ENCODE results near the gene R3HDM2.
"Not testable (repeated sequence)": the region's sequence is repeated elsewhere in the genome, so short reads cannot be mapped to it uniquely, and the experiment has no call there.

The R3HDM2 gene

DNA sequence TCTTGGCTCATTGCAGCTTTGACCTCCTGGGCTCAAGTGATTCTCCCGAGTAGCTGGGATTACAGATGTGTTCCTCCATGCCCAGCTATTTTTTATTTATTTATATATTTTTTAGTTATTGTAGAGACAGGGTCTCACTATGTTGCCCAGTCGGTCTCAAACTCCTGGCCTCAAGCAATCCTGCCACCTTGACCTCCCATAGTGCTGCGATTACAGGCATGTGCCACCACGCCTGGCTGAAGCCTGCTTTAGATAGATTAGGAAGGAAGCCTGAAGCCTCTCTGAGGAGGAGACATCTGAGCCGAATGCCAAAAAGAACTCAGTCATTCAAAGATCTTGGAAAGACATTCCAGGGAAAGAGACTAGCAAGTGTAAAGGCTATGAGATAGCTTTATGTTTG, 13.9 kb upstream of the R3HDM2 start:
- peak overlapping the region; percentile 68; the same call in 1 of the 2 replicates for H2AFZ ChIP-seq (ENCODE audit: low read length)
- no peaks in the 10 kb centered on the region for H3K9me2 ChIP-seq (replicated peaks; ENCODE audit: low read depth, low read length)
- H3K9me3 ChIP-seq (ENCODE audit: insufficient read depth, low read depth, low read length): no peaks in the 10 kb centered on the region
- H3K36me3 ChIP-seq (ENCODE audit: insufficient read depth, low read length): no peaks in the 10 kb centered on the region
- H3K9ac ChIP-seq (ENCODE audit: low read depth, low read length, poor library complexity, severe bottlenecking): no peak overlapping the region
- no peak overlapping the region for H3K4me2 ChIP-seq (ENCODE audit: low read depth, low read length, poor library complexity, severe bottlenecking)
- peaks cover 5% of the 10 kb centered on the region for H3K4me1 ChIP-seq (ENCODE audit: insufficient read depth, low read length, poor library complexity, severe bottlenecking)
- H3K4me3 ChIP-seq (ENCODE audit: low read length, poor library complexity, severe bottlenecking): no peak overlapping the region
- H3K79me2 ChIP-seq (ENCODE audit: insufficient read depth, low read length): no peaks in the 10 kb centered on the region
- H3F3A ChIP-seq (ENCODE audit: low read depth): no peaks in the 10 kb centered on the region
- no peaks in the 10 kb centered on the region for H3K27me3 ChIP-seq (ENCODE audit: insufficient read depth, low read length, poor library complexity, severe bottlenecking)
- no peaks in the 10 kb centered on the region for H4K20me1 ChIP-seq (ENCODE audit: insufficient read depth, low read length, poor library complexity, severe bottlenecking)
- TF ChIP-seq, protein P1, sequence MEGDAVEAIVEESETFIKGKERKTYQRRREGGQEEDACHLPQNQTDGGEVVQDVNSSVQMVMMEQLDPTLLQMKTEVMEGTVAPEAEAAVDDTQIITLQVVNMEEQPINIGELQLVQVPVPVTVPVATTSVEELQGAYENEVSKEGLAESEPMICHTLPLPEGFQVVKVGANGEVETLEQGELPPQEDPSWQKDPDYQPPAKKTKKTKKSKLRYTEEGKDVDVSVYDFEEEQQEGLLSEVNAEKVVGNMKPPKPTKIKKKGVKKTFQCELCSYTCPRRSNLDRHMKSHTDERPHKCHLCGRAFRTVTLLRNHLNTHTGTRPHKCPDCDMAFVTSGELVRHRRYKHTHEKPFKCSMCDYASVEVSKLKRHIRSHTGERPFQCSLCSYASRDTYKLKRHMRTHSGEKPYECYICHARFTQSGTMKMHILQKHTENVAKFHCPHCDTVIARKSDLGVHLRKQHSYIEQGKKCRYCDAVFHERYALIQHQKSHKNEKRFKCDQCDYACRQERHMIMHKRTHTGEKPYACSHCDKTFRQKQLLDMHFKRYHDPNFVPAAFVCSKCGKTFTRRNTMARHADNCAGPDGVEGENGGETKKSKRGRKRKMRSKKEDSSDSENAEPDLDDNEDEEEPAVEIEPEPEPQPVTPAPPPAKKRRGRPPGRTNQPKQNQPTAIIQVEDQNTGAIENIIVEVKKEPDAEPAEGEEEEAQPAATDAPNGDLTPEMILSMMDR (conservative IDR thresholded peaks at IDR 0.05; ENCODE audit: low read length): no peak
- TF ChIP-seq EZH2phosphoT487 (IDR thresholded peaks at IDR 0.05; ENCODE audit: borderline replicate concordance): no peak

DNA sequence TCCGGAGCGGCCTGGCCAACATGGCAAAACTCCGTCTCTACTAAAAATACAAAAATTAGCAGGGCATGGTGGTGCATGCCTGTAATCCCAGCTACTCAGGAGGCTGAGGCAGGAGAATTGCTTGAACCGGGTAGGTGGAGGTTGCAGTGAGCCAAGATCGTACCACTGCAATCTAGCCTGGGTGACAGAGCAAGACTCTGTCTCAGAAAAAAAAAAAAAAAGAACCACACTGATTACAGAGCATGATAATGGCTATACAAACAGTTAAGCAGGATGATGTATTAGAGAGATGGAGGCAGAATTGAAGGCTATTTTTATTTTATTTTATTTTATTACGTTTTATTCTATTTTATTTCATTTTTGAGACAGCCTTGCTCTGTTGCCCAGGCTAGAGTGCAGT, 13.5 kb upstream of the R3HDM2 start:
- H3K9ac ChIP-seq (ENCODE audit: low read depth, low read length, poor library complexity, severe bottlenecking); H3K36me3 ChIP-seq (ENCODE audit: insufficient read depth, low read length); H4K20me1 ChIP-seq (ENCODE audit: insufficient read depth, low read length, poor library complexity, severe bottlenecking); H2AFZ ChIP-seq (ENCODE audit: low read length); H3K9me2 ChIP-seq (replicated peaks; ENCODE audit: low read depth, low read length); H3K9me3 ChIP-seq (ENCODE audit: insufficient read depth, low read depth, low read length); H3K4me1 ChIP-seq (ENCODE audit: insufficient read depth, low read length, poor library complexity, severe bottlenecking); H3K4me2 ChIP-seq (ENCODE audit: low read depth, low read length, poor library complexity, severe bottlenecking); H3K4me3 ChIP-seq (ENCODE audit: low read length, poor library complexity, severe bottlenecking); H3F3A ChIP-seq (ENCODE audit: low read depth); H3K27me3 ChIP-seq (ENCODE audit: insufficient read depth, low read length, poor library complexity, severe bottlenecking); H3K79me2 ChIP-seq (ENCODE audit: insufficient read depth, low read length): not testable (repeated sequence)

DNA sequence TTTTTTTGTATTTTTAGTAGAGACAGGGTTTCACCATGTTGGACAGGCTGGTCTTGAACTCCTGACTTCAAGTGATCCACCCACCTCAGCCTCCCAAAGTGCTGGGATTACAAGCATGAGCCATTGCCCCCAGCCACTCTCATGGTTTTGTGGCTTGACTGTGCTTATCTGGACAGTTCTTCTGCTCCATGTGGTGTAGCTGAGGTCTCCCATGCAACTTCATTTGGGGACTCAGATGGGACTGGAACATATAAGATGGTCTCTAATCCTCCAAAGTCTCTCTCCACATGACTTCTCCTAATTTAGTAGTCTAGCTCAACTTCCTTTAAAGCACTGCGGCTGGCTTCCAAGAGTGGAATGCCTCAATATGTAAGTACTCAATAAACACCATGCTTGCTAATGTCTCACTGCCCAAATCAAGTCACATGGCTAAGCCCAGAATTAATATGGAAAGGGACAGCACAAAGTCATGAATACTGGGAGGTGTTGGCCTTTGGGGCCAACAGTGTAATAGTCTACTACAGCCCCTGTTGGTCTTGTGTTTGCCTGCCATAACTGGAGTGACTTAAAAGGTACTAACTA, 11.1 kb upstream of the R3HDM2 start:
- no peaks in the 10 kb centered on the region for H3K9me2 ChIP-seq (replicated peaks; ENCODE audit: low read depth, low read length)

DNA sequence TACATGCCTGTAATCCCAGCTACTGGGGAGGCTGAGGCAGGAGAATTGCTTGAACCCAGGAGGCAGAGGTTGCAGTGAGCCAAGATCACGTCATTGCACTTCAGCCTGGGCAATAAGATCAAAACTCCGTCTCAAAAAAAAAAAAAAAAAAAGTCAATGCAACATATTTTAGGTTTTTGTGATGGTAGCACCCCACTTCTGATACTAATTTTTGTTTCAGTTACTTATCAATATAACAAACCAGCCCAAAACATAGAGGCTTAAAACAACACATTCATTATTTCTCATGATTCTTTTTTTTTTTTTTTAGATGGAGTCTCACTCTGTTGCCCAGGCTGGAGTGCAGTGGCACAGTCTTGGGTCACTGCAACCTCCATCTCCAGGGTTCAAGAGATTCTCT, 10.6 kb upstream of the R3HDM2 start:
- not testable (repeated sequence) for H3K4me1 ChIP-seq (ENCODE audit: insufficient read depth, low read length, poor library complexity, severe bottlenecking); H3K9me2 ChIP-seq (replicated peaks; ENCODE audit: low read depth, low read length); H3K9me3 ChIP-seq (ENCODE audit: insufficient read depth, low read depth, low read length); H3K27me3 ChIP-seq (ENCODE audit: insufficient read depth, low read length, poor library complexity, severe bottlenecking); H3K4me3 ChIP-seq (ENCODE audit: low read length, poor library complexity, severe bottlenecking); H2AFZ ChIP-seq (ENCODE audit: low read length); H3F3A ChIP-seq (ENCODE audit: low read depth); H3K79me2 ChIP-seq (ENCODE audit: insufficient read depth, low read length); H3K36me3 ChIP-seq (ENCODE audit: insufficient read depth, low read length); H3K9ac ChIP-seq (ENCODE audit: low read depth, low read length, poor library complexity, severe bottlenecking); H4K20me1 ChIP-seq (ENCODE audit: insufficient read depth, low read length, poor library complexity, severe bottlenecking); H3K4me2 ChIP-seq (ENCODE audit: low read depth, low read length, poor library complexity, severe bottlenecking)

More for the DNA sequence above, 11.1 kb upstream of the R3HDM2 start:
- Histone ChIP-seq H3K79me2 (ENCODE audit: insufficient read depth, low read length) (no peaks in the 10 kb centered on the region), H3K4me2 (ENCODE audit: low read depth, low read length, poor library complexity, severe bottlenecking) (no peak overlapping the region), H3K4me1 (ENCODE audit: insufficient read depth, low read length, poor library complexity, severe bottlenecking) (peaks cover 5% of the 10 kb centered on the region), H3K36me3 (ENCODE audit: insufficient read depth, low read length) (no peaks in the 10 kb centered on the region), H3K4me3 (ENCODE audit: low read length, poor library complexity, severe bottlenecking) (no peak overlapping the region), H4K20me1 (ENCODE audit: insufficient read depth, low read length, poor library complexity, severe bottlenecking) (no peaks in the 10 kb centered on the region), H3F3A (ENCODE audit: low read depth) (no peaks in the 10 kb centered on the region), H3K9me3 (ENCODE audit: insufficient read depth, low read depth, low read length) (no peaks in the 10 kb centered on the region), H3K27me3 (ENCODE audit: insufficient read depth, low read length, poor library complexity, severe bottlenecking) (no peaks in the 10 kb centered on the region), H3K9ac (ENCODE audit: low read depth, low read length, poor library complexity, severe bottlenecking) (no peak overlapping the region), H2AFZ (ENCODE audit: low read length) (no peak overlapping the region)
- TF ChIP-seq, protein P1 (conservative IDR thresholded peaks at IDR 0.05; ENCODE audit: low read length): no peak
- no peak for TF ChIP-seq EZH2phosphoT487 (IDR thresholded peaks at IDR 0.05; ENCODE audit: borderline replicate concordance)
